ENCODE measurements around the gene DHX40.

Gene DHX40

DNA sequence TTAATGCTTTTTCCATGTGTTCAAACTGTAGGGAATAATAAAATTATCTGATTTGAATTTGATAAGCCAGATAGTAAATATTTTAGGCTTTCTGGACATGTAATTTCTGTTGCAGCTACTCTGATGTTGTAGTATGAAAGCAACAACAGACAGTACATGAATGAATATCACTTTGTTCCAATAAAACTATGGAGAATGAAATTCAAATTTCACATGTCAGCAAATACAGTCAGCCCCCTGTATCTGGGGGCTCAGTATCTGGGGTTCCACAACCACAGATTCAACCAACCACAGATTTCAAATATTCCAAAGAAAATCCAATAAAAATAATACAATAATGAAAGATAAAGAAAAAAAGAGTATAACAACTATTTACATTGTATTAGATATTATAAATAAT is 46.1 kb downstream of the DHX40 start:
- H3K4me1 ChIP-seq: peaks cover 22% of the 10 kb centered on the region
- peaks cover 56% of the 10 kb centered on the region for H3K36me3 ChIP-seq
- H3K4me3 ChIP-seq: no peak overlapping the region
- H4K20me1 ChIP-seq: no peaks in the 10 kb centered on the region
- no peaks in the 10 kb centered on the region for H3K9me3 ChIP-seq
- TF ChIP-seq Cebpa-rat (IDR thresholded peaks at IDR 0.05): no peak
- no peaks in the 10 kb centered on the region for H3K27me3 ChIP-seq
- no peak overlapping the region for H3K27ac ChIP-seq
- H3K4me2 ChIP-seq: no peak overlapping the region
- no peak overlapping the region for H3K9ac ChIP-seq

DNA sequence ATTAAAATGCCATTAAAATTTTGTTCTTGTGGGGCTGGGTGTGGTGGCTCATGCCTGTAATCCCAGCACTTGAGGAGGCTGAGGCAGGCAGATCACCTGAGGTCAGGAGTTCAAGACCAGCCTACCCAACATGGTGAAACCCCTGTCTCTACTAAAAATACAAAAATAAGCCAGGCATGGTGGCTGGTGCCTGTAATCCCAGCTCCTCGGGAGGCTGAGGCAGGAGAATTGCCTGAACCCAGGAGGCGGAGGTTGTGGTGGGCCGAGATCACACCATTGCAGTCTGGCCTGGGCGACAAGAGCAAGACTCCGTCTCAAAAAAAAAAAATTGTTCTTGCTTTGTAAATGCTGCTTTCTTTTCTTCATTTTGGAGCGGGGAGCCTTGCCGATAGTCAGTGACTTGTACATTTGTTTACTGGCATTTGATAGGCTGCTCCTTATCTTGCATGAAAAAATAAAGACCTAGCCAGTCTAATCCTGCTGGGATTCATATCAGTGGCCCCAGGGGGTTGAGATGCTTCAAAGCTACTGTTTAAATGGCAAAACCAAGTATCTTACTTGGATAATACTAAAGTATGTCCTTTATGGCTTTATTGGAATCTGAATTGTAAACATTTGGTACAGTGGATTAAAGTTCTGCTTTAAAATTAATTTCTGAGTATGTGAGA is 51.0 kb downstream of the DHX40 start:
- no peaks in the 10 kb centered on the region for H3K9me3 ChIP-seq
- peak overlapping the region; percentile 46 for H3K27ac ChIP-seq
- TF ChIP-seq Cebpa-rat (IDR thresholded peaks at IDR 0.05): no peak
- 0 out of 2 replicates have a peak, but pooled peaks cover 14% of the 10 kb centered on the region for H3K36me3 ChIP-seq
- H3K9ac ChIP-seq: no peak overlapping the region
- H3K27me3 ChIP-seq: no peaks in the 10 kb centered on the region
- H4K20me1 ChIP-seq: peaks cover 8% of the 10 kb centered on the region
- no peak overlapping the region for H3K4me3 ChIP-seq
- peak overlapping the region; percentile 44; the same call in 1 of the 2 replicates for H3K4me2 ChIP-seq
- peaks cover 45% of the 10 kb centered on the region for H3K4me1 ChIP-seq

DNA sequence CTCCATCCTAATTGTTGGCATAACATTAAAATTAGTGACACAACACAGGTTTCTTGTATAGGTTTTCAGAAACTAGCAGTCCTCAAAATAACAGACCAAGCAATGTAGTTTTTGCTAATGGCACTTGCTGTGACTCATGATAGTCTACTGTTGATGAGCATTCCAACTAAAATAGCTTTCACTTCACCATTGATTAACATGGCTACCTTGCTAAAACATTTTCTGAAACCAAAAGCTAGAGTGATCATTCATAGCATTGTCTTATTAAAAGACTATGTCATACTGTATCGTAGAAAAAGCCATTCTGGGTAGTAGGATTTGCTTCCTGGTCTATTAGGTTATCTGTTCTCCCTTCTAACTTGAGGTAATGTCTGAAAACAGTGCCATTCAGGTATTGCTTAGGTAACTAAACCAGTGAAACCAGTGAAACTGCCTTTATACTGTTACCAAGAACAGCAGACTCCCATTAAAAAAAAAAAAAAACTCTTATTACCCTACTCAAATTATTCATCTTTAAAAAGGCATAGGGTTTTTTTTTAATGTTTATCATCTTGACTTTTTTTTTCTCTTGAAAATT is 51.8 kb downstream of the DHX40 start:
- no peak overlapping the region for H3K4me3 ChIP-seq
- no peaks in the 10 kb centered on the region for H3K9me3 ChIP-seq
- H3K4me1 ChIP-seq: peaks cover 54% of the 10 kb centered on the region
- H4K20me1 ChIP-seq: peaks cover 17% of the 10 kb centered on the region
- peak overlapping the region; percentile 99 for H3K27ac ChIP-seq
- no peak for TF ChIP-seq Cebpa-rat (IDR thresholded peaks at IDR 0.05)
- peak overlapping the region; percentile 98; the same call in 1 of the 2 replicates for H3K9ac ChIP-seq
- H3K27me3 ChIP-seq: no peaks in the 10 kb centered on the region
- 0 out of 2 replicates have a peak, but pooled peaks cover 10% of the 10 kb centered on the region for H3K36me3 ChIP-seq
- peak overlapping the region; percentile 90 for H3K4me2 ChIP-seq

DNA sequence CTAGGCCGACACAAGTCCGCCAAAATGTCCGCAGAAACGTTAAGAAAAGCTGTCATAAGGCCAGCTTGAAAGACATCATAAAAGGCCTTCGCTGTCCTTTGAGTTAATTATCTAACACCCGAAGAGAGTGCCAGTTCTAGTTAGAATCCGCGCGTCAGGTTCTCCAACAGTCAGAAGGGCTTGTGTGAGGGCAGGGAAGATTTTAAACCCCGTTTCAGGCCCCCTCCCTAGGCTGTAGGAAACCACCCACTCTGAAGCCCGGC is 53.6 kb downstream of the DHX40 start:
- H3K4me2 ChIP-seq: peak overlapping the region; percentile 90
- no peaks in the 10 kb centered on the region for H3K9me3 ChIP-seq
- H3K9ac ChIP-seq: peak overlapping the region; percentile 98
- TF ChIP-seq Cebpa-rat (IDR thresholded peaks at IDR 0.05): no peak
- H3K4me1 ChIP-seq: peaks cover 71% of the 10 kb centered on the region
- H3K4me3 ChIP-seq: peak overlapping the region; percentile 92
- peak overlapping the region; percentile 99 for H3K27ac ChIP-seq
- H4K20me1 ChIP-seq: peaks cover 34% of the 10 kb centered on the region
- no peaks in the 10 kb centered on the region for H3K27me3 ChIP-seq
- peaks cover 2% of the 10 kb centered on the region; the same call in 1 of the 2 replicates for H3K36me3 ChIP-seq

DNA sequence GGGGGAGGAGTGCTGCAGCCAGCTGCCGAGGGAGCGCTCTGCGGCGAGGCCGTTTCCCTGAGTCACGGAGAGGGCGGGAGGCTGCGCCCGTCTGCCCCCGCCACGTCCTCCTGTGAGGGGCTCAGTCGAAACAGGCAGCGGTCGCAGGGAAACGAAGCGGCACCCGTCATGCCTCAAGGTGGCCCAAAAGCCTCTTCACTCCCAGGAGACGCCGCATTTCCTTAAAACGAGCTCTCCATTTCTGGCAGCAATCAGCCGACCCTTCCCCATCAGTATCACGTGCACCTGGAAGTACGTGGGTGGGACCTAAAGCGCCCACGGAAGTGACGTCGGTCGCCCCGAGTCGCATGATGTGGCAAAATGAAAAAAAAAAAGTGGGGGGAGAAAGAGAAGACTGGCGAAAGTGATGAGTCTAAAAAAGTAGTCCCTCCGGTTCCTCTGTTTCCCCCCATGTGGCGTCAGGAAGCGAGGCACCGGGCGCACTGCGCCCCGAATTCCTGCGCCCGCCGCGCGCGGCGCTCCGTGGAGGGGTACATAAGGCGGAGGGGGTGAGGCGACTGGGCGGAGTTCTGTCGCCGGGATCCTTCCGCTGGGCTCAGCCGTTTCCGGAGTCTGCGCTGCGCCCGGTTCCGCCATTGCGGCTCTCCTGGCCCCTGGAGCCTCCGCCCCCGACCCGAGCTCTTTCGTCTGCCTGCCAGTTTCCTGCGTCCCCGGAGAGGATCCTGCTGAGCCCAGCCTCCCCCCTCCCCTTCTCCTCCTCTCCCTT is 54.1 kb downstream of the DHX40 start, which contains the start of gene CLTC:
CLTC (plus strand) TSS at position 598 of the 766 bp plus-strand sequence. CDS start 237 bp downstream, outside the sequence.
- no peaks in the 10 kb centered on the region for H3K27me3 ChIP-seq
- TF ChIP-seq Cebpa-rat (IDR thresholded peaks at IDR 0.05): no peak
- peak within 1 kb of the TSS; percentile 92 for H3K4me3 ChIP-seq
- H3K4me1 ChIP-seq: peaks cover 73% of the 10 kb centered on the region
- H4K20me1 ChIP-seq: peaks cover 39% of the 10 kb centered on the region
- peak within 1 kb of the TSS; percentile 92 for H3K4me2 ChIP-seq
- no peaks in the 10 kb centered on the region for H3K9me3 ChIP-seq
- H3K36me3 ChIP-seq: peaks cover 7% of the 10 kb centered on the region; the same call in 1 of the 2 replicates
- peak within 1 kb of the TSS; percentile 98 for H3K9ac ChIP-seq
- H3K27ac ChIP-seq: peak within 1 kb of the TSS; percentile 99

DNA sequence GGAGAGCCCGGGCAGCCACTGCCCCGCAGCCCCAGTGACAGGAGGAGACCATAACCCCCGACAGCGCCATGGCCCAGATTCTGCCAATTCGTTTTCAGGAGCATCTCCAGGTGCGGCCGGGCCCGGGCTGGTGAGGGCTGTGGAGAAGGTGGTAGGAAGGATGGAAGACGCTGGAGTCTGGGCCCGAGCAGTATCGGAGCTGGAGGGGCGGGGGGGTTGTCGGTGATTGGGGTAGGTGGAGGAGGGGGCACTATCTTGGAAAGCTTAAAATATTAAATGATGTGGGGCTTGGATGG is 54.6 kb downstream of the DHX40 start:
- Histone ChIP-seq H3K27me3 (no peaks in the 10 kb centered on the region), H3K4me3 (peak overlapping the region; percentile 92), H3K4me1 (peaks cover 69% of the 10 kb centered on the region), H3K27ac (peak overlapping the region; percentile 99), H3K9ac (peak overlapping the region; percentile 98), H3K4me2 (peak overlapping the region; percentile 70), H3K36me3 (peaks cover 12% of the 10 kb centered on the region; the same call in 1 of the 2 replicates), H4K20me1 (peaks cover 45% of the 10 kb centered on the region), H3K9me3 (no peaks in the 10 kb centered on the region)
- no peak for TF ChIP-seq Cebpa-rat (IDR thresholded peaks at IDR 0.05)

DNA sequence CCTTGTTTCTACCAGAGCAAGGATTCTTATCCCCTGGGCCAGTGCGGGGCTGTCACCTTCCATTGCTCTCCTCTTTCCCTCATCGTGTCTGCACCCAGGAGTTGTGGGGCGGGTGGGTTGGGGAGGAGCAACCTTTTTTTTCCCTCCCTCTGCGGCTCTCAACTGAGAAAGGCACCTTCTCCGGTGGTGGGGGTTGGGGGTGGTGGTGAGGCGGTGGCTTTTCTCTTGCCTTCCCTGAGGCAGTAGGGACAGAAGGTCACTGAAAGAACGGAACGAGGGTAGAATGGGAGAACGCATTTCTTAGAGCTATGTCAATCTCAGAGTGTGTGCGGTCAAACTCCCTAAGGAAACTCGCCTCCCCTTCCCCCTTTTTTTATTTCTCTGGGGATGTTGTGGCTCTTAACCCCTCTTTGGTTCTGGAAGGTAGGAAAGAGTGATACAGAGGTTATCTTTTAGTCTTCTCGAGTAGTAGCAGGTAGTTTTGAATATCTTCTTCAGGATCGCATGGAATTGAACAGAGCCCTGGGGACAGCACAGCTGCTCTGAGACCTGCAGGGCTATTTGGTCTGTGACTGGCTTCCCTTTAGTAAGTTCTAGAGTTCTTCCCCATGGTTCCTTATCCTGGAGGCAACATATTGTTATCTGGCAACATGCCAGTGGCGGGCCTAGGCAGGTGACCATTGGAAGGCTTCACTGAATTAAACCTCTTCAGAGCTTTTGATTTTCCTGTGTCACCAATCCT is 55.3 kb downstream of the DHX40 start:
- H3K27ac ChIP-seq: peak overlapping the region; percentile 99
- H4K20me1 ChIP-seq: peaks cover 51% of the 10 kb centered on the region
- peaks cover 64% of the 10 kb centered on the region for H3K4me1 ChIP-seq

DNA sequence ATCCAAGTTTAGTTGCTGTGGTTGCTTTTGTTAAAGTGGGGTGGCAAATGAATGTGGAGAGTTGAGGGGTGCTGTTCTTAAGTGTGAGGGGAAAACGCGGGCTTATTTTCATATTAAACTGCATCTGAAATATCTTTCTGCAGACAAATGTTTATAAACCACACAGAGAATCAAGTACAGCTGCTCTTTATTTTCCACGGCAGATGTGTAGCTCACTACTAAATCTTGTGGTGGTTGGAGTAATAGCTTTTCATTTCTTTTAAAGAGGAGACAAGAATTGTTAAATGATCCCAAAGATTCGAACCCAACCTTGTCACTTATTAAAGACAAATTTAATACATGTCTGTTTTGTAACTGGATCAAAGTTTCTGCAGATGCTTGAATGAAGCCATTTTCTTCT is 56.4 kb downstream of the DHX40 start:
- Histone ChIP-seq H3K27ac (0 out of 2 replicates have a peak overlapping the region, but pooled peaks have one; percentile 15), H3K4me2 (peak overlapping the region; percentile 92), H3K4me3 (peak overlapping the region; percentile 92), H3K36me3 (peaks cover 27% of the 10 kb centered on the region), H3K9ac (peak overlapping the region; percentile 66), H4K20me1 (peaks cover 62% of the 10 kb centered on the region), H3K9me3 (no peaks in the 10 kb centered on the region), H3K27me3 (no peaks in the 10 kb centered on the region), H3K4me1 (peaks cover 64% of the 10 kb centered on the region)
- no peak for TF ChIP-seq Cebpa-rat (IDR thresholded peaks at IDR 0.05)

More for the DNA sequence above, 55.3 kb downstream of the DHX40 start:
- peak overlapping the region; percentile 92 for H3K4me2 ChIP-seq
- H3K9ac ChIP-seq: peak overlapping the region; percentile 98
- H3K27me3 ChIP-seq: no peaks in the 10 kb centered on the region
- H3K9me3 ChIP-seq: no peaks in the 10 kb centered on the region
- no peak for TF ChIP-seq Cebpa-rat (IDR thresholded peaks at IDR 0.05)
- H3K36me3 ChIP-seq: peaks cover 18% of the 10 kb centered on the region; the same call in 1 of the 2 replicates
- H3K4me3 ChIP-seq: peak overlapping the region; percentile 92

DNA sequence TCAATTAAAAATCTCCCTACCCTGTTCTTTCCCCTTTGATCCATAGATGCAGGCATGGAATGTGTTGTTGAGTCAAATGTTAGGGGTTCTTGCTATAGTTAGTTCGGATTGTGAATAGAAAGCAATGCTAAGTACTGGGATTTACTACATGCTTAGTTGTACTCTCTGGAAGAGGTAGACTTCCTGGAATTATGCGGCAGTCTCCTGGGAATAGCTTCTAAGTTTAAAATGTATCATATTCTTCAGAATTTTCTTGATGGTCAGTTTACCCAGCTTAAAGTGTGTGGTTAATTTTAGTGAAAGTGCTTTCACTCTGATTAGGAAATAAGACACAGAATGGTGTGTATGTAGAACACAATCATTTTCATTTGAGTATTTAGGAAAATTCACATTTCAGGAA is 57.7 kb downstream of the DHX40 start:
- TF ChIP-seq Cebpa-rat (IDR thresholded peaks at IDR 0.05): no peak
- H3K9me3 ChIP-seq: no peaks in the 10 kb centered on the region
- peak overlapping the region; percentile 20; the same call in 1 of the 2 replicates for H3K4me3 ChIP-seq
- peaks cover 35% of the 10 kb centered on the region for H3K36me3 ChIP-seq
- peaks cover 64% of the 10 kb centered on the region for H3K4me1 ChIP-seq
- no peak overlapping the region for H3K9ac ChIP-seq
- H3K27me3 ChIP-seq: no peaks in the 10 kb centered on the region
- H4K20me1 ChIP-seq: peaks cover 76% of the 10 kb centered on the region
- no peak overlapping the region for H3K27ac ChIP-seq
- H3K4me2 ChIP-seq: peak overlapping the region; percentile 92

Data from BLaER1 (cell line).